ENCODE measurements around the gene TMEM245. TPM values are rescaled to one million over a fixed set of nuclear protein-coding genes. Genes with fewer than 3 reads are reported as not detected.

Gene TMEM245
- total and polyA plus RNA-seq, 5 experiments from 2014 or later = 16.3 to 72.4 (median 29.2) TPM

- Mint-ChIP-seq H3K27me3 (peaks cover 0 to 9% (median 1%) of the 10 kb centered on the region in 5 donors), H3K9me3 (no peaks in the 10 kb centered on the region), H3K27ac (peak overlapping the region; percentile 62 to 96 (median 90)), H3K36me3 (peaks cover 0 to 4% (median under 1%) of the 10 kb centered on the region in 3 donors), H3K4me1 (peaks cover 9 to 37% (median 22%) of the 10 kb centered on the region in 4 donors), H3K4me3 (peak overlapping the region; percentile 85 to 98 (median 91))
- DNase-seq = peak in 2 of 10 donors; percentile 7 to 11
- no peak for ATAC-seq
- POLR2A ChIA-PET = interaction anchor here (0.6 to 1.0 kb wide), 3 partner anchors 82 to 144 kb away, joined by 3 to 5 read pairs (median 3); partner anchors contain the start of gene TMEM245
Observed at GRCh38 chr9:109013679-109014607, 105.8 kb downstream of the TMEM245 start.

GRCh38 chr9:109012876-109013678 is 106.7 kb downstream of the TMEM245 start, which contains the start of gene CTNNAL1:
CTNNAL1 (minus strand) TSS chr9:109013499; CDS start chr9:109013442, 57 bp downstream.
- no peaks in the 10 kb centered on the region for H3K9me3 Mint-ChIP-seq
- H3K27me3 Mint-ChIP-seq = peaks cover 0 to 9% (median 1%) of the 10 kb centered on the region in 5 donors
- ATAC-seq = peak; percentile 84 to 90
- POLR2A ChIA-PET = interaction anchor here (1.0 kb wide), 1 partner anchor 106 kb away, joined by 5 read pairs; the partner anchor contains the start of gene TMEM245
- H3K36me3 Mint-ChIP-seq = peaks cover 0 to 4% (median 0%) of the 10 kb centered on the region in 3 donors
- H3K27ac Mint-ChIP-seq = peak within 1 kb of the TSS; percentile 86 to 97 (median 91)
- DNase-seq = peak; percentile 71 to 91 (median 82)
- H3K4me3 Mint-ChIP-seq = peak within 1 kb of the TSS; percentile 91 to 100 (median 97)
- peaks cover 9 to 37% (median 22%) of the 10 kb centered on the region in 4 donors for H3K4me1 Mint-ChIP-seq

GRCh38 chr9:109012009-109012875 is 107.5 kb downstream of the TMEM245 start:
- Mint-ChIP-seq H3K4me1 (peaks cover 9 to 37% (median 22%) of the 10 kb centered on the region in 4 donors), H3K27ac (peak overlapping the region; percentile 85 to 97 (median 89)), H3K36me3 (peaks cover 0 to 4% (median 2%) of the 10 kb centered on the region in 3 donors), H3K4me3 (peak overlapping the region; percentile 88 to 100 (median 97)), H3K27me3 (peaks cover 0 to 15% (median 4%) of the 10 kb centered on the region in 5 donors), H3K9me3 (no peaks in the 10 kb centered on the region)
- POLR2A ChIA-PET = no interaction called here
- DNase-seq (peak in 6 of 10 donors; percentile 4 to 28 (median 25)), ATAC-seq (no peak)

GRCh38 chr9:109011231-109011671 is 108.5 kb downstream of the TMEM245 start:
- Mint-ChIP-seq H3K4me3 (peak overlapping the region in 4 of 10 donors; percentile 3 to 100 (median 98)), H3K4me1 (peaks cover 9 to 34% (median 22%) of the 10 kb centered on the region in 4 donors), H3K27ac (peak overlapping the region in 1 of 10 donors; percentile 34), H3K36me3 (peaks cover 0 to 4% (median 2%) of the 10 kb centered on the region in 3 donors), H3K27me3 (peaks cover 0 to 25% (median 4%) of the 10 kb centered on the region in 5 donors), H3K9me3 (no peaks in the 10 kb centered on the region)
- no peak for DNase-seq
- POLR2A ChIA-PET = no interaction called here
- no peak for ATAC-seq

GRCh38 chr9:109010746-109011145 is 109.0 kb downstream of the TMEM245 start:
- DNase-seq (peak in 5 of 10 donors; percentile 2 to 23 (median 9)), ATAC-seq (no peak)
- Mint-ChIP-seq H3K4me1 (peaks cover 9 to 32% (median 22%) of the 10 kb centered on the region in 4 donors), H3K36me3 (peaks cover 0 to 4% (median 2%) of the 10 kb centered on the region in 3 donors), H3K27me3 (peaks cover 0 to 28% (median 4%) of the 10 kb centered on the region in 5 donors), H3K9me3 (no peaks in the 10 kb centered on the region), H3K27ac (peak overlapping the region in 2 of 10 donors; percentile 34 to 58), H3K4me3 (peak overlapping the region in 4 of 10 donors; percentile 7 to 61 (median 46))
- POLR2A ChIA-PET = no interaction called here

- Mint-ChIP-seq H3K4me1 (peaks cover 2 to 7% (median 4%) of the 10 kb centered on the region in 4 donors), H3K36me3 (peaks cover 2 to 22% (median 19%) of the 10 kb centered on the region in 3 donors), H3K27ac (no peak overlapping the region), H3K27me3 (peaks cover 0 to 28% (median 4%) of the 10 kb centered on the region in 5 donors), H3K4me3 (no peak overlapping the region), H3K9me3 (peaks cover 0 to 29% (median 12%) of the 10 kb centered on the region in 9 donors)
- ATAC-seq (no peak), DNase-seq (no peak)
- POLR2A ChIA-PET = no interaction called here
Observed at GRCh38 chr9:109005678-109006077, 114.1 kb downstream of the TMEM245 start.

- Mint-ChIP-seq H3K27ac (no peak overlapping the region), H3K4me3 (no peak overlapping the region), H3K9me3 (peaks cover 0 to 29% (median 12%) of the 10 kb centered on the region in 9 donors), H3K4me1 (peaks cover 4 to 10% (median 6%) of the 10 kb centered on the region in 4 donors), H3K36me3 (peaks cover 2 to 19% (median 18%) of the 10 kb centered on the region in 3 donors), H3K27me3 (peaks cover 0 to 18% (median 4%) of the 10 kb centered on the region in 5 donors)
- ATAC-seq (no peak), DNase-seq (no peak)
- POLR2A ChIA-PET = no interaction called here
Observed at GRCh38 chr9:109003116-109003515, 116.6 kb downstream of the TMEM245 start.

GRCh38 chr9:109002141-109002540 is 117.6 kb downstream of the TMEM245 start:
- POLR2A ChIA-PET = no interaction called here
- H3K36me3 Mint-ChIP-seq = peaks cover 2 to 18% (median 17%) of the 10 kb centered on the region in 3 donors
- ATAC-seq (no peak), DNase-seq (no peak)
- H3K4me1 Mint-ChIP-seq = peaks cover 4 to 10% (median 6%) of the 10 kb centered on the region in 4 donors
- peaks cover 0 to 12% (median 4%) of the 10 kb centered on the region in 5 donors for H3K27me3 Mint-ChIP-seq
- no peak overlapping the region for H3K4me3 Mint-ChIP-seq
- H3K9me3 Mint-ChIP-seq = peaks cover 0 to 29% (median 12%) of the 10 kb centered on the region in 9 donors
- no peak overlapping the region for H3K27ac Mint-ChIP-seq

GRCh38 chr9:109001275-109001676 is 118.5 kb downstream of the TMEM245 start:
- H3K4me1 Mint-ChIP-seq = peaks cover 4 to 10% (median 6%) of the 10 kb centered on the region in 4 donors
- H3K27me3 Mint-ChIP-seq = peaks cover 0 to 4% (median 1%) of the 10 kb centered on the region in 5 donors
- POLR2A ChIA-PET = no interaction called here
- H3K36me3 Mint-ChIP-seq = peaks cover 2 to 18% (median 17%) of the 10 kb centered on the region in 3 donors
- H3K4me3 Mint-ChIP-seq = no peak overlapping the region
- ATAC-seq = no peak
- DNase-seq = no peak
- H3K9me3 Mint-ChIP-seq = peaks cover 0 to 29% (median 12%) of the 10 kb centered on the region in 9 donors
- no peak overlapping the region for H3K27ac Mint-ChIP-seq

GRCh38 chr9:108997112-108997511 is 122.6 kb downstream of the TMEM245 start:
- Mint-ChIP-seq H3K36me3 (peaks cover 0 to 2% (median 1%) of the 10 kb centered on the region in 3 donors), H3K27ac (peak overlapping the region in 1 of 10 donors; percentile 7), H3K9me3 (peaks cover 0 to 8% (median under 1%) of the 10 kb centered on the region in 9 donors), H3K4me3 (no peak overlapping the region), H3K27me3 (no peaks in the 10 kb centered on the region), H3K4me1 (peaks cover 10 to 18% (median 12%) of the 10 kb centered on the region in 4 donors)
- POLR2A ChIA-PET = no interaction called here
- no peak for DNase-seq
- ATAC-seq = no peak

GRCh38 chr9:108996643-108997042 is 123.1 kb downstream of the TMEM245 start:
- no peak overlapping the region for H3K27ac Mint-ChIP-seq
- H3K36me3 Mint-ChIP-seq = no peaks in the 10 kb centered on the region
- H3K4me3 Mint-ChIP-seq = no peak overlapping the region
- H3K9me3 Mint-ChIP-seq = peaks cover 0 to 3% (median 0%) of the 10 kb centered on the region in 9 donors
- no peaks in the 10 kb centered on the region for H3K27me3 Mint-ChIP-seq
- DNase-seq (no peak), ATAC-seq (no peak)
- peaks cover 10 to 18% (median 12%) of the 10 kb centered on the region in 4 donors for H3K4me1 Mint-ChIP-seq
- POLR2A ChIA-PET = no interaction called here

Data from naive thymus-derived CD8-positive, alpha-beta T cell (primary cell).